ENCODE data around the gene ZCCHC9. TPM values are rescaled to one million over a fixed set of nuclear protein-coding genes. Genes with fewer than 3 reads are reported as not detected.

The ZCCHC9 gene
- 10 to 100 TPM; 37.0 to 37.1 TPM for total RNA-seq

GRCh38 chr5:81301271-81302015 is at the start of gene ZCCHC9:
TSS of gene ZCCHC9 (plus strand) at chr5:81301587. CDS start at chr5:81304758, 3,171 bp downstream.
- ATAC-seq (peak; percentile 92), DNase-seq (peak; percentile 97)
- CTCF ChIA-PET: interaction anchor here (0.9 to 2.9 kb wide), 4 partner anchors 9 to 124 kb away, joined by 3 to 10 read pairs (median 3); no protein-coding TSS in a partner anchor
- Mint-ChIP-seq H3K9me3 (no peaks in the 10 kb centered on the region), H3K27me3 (no peaks in the 10 kb centered on the region), H3K27ac (peak within 1 kb of the TSS; percentile 99), H3K4me3 (peak within 1 kb of the TSS; percentile 93), H3K4me1 (ENCODE audit: low read depth) (peaks cover 54% of the 10 kb centered on the region), H3K36me3 (ENCODE audit: low read depth) (peaks cover 14% of the 10 kb centered on the region)
- intact Hi-C loops (cut with micrococcal nuclease): no loop called here
- no peak for TF ChIP-seq CTCF (IDR thresholded peaks at IDR 0.05)
- POLR2A ChIA-PET: interaction anchor here (0.6 to 2.4 kb wide), 9 partner anchors 8 to 648 kb away, joined by 3 to 11 read pairs (median 3); no protein-coding TSS in a partner anchor

- ChIA-PET POLR2A (no interaction called here), CTCF (no interaction called here)
- no peak for TF ChIP-seq CTCF (IDR thresholded peaks at IDR 0.05)
- intact Hi-C loops (cut with micrococcal nuclease): no loop called here
- no peak overlapping the region for H3K4me3 Mint-ChIP-seq
- DNase-seq: no peak
- no peak overlapping the region for H3K27ac Mint-ChIP-seq
- H3K9me3 Mint-ChIP-seq: no peaks in the 10 kb centered on the region
- H3K36me3 Mint-ChIP-seq (ENCODE audit: low read depth): no peaks in the 10 kb centered on the region
- no peaks in the 10 kb centered on the region for H3K27me3 Mint-ChIP-seq
- ATAC-seq: no peak
- H3K4me1 Mint-ChIP-seq (ENCODE audit: low read depth): no peaks in the 10 kb centered on the region
These were observed 49.5 kb upstream of the ZCCHC9 start for GRCh38 chr5:81251922-81252321.

- DNase-seq: no peak
- H3K36me3 Mint-ChIP-seq (ENCODE audit: low read depth): no peaks in the 10 kb centered on the region
- no peak for ATAC-seq
- no peak overlapping the region for H3K27ac Mint-ChIP-seq
- intact Hi-C loops (cut with micrococcal nuclease): no loop called here
- no peaks in the 10 kb centered on the region for H3K4me1 Mint-ChIP-seq (ENCODE audit: low read depth)
- H3K27me3 Mint-ChIP-seq: no peaks in the 10 kb centered on the region
- ChIA-PET POLR2A (no interaction called here), CTCF (interaction anchor here (1.0 kb wide), 1 partner anchor 47 kb away, joined by 4 read pairs; no protein-coding TSS in a partner anchor)
- no peak for TF ChIP-seq CTCF (IDR thresholded peaks at IDR 0.05)
- H3K4me3 Mint-ChIP-seq: no peak overlapping the region
- no peaks in the 10 kb centered on the region for H3K9me3 Mint-ChIP-seq
These were observed 48.5 kb upstream of the ZCCHC9 start for GRCh38 chr5:81252904-81253303.

GRCh38 chr5:81253875-81254274 is 47.5 kb upstream of the ZCCHC9 start:
- H3K27ac Mint-ChIP-seq: no peak overlapping the region
- DNase-seq (no peak), ATAC-seq (no peak)
- no peaks in the 10 kb centered on the region for H3K4me1 Mint-ChIP-seq (ENCODE audit: low read depth)
- no peaks in the 10 kb centered on the region for H3K9me3 Mint-ChIP-seq
- ChIA-PET POLR2A (interaction anchor here (0.6 kb wide), 1 partner anchor 49 kb away, joined by 3 read pairs; no protein-coding TSS in a partner anchor), CTCF (interaction anchor here (1.0 kb wide), 1 partner anchor 46 kb away, joined by 4 read pairs; no protein-coding TSS in a partner anchor)
- intact Hi-C loops (cut with micrococcal nuclease): no loop called here
- H3K4me3 Mint-ChIP-seq: no peak overlapping the region
- no peak for TF ChIP-seq CTCF (IDR thresholded peaks at IDR 0.05)
- no peaks in the 10 kb centered on the region for H3K27me3 Mint-ChIP-seq
- peaks cover 6% of the 10 kb centered on the region for H3K36me3 Mint-ChIP-seq (ENCODE audit: low read depth)

GRCh38 chr5:81254886-81255559 is 46.4 kb upstream of the ZCCHC9 start:
- intact Hi-C loops (cut with micrococcal nuclease): no loop called here
- Mint-ChIP-seq H3K4me3 (no peak overlapping the region), H3K27me3 (no peaks in the 10 kb centered on the region), H3K9me3 (peaks cover 6% of the 10 kb centered on the region), H3K4me1 (ENCODE audit: low read depth) (no peaks in the 10 kb centered on the region), H3K27ac (no peak overlapping the region), H3K36me3 (ENCODE audit: low read depth) (peaks cover 13% of the 10 kb centered on the region)
- ATAC-seq (no peak), DNase-seq (no peak)
- ChIA-PET POLR2A (no interaction called here), CTCF (no interaction called here)
- TF ChIP-seq CTCF (IDR thresholded peaks at IDR 0.05): no peak

All from activated CD8-positive, alpha-beta T cell treated with anti-CD3 and anti-CD28 coated beads for 36 hours (primary cell).